HL-60 (cell line): Measurements from ENCODE around the gene ZNF408.

Experiments used
- POLR2AphosphoS5 ChIP-seq: IDR thresholded peaks from 2 replicates; pipeline ENCODE4 v1.6.1; 2012; ENCODE audit warnings: low read depth
- TF ChIP-seq, protein P1 (sequence below): IDR thresholded peaks from one replicate; pipeline ENCODE4 v1.5.1; 2011; ENCODE audit warnings: low read length, control low read depth, inconsistent platforms; ENCODE audit not compliant: insufficient read depth
- TF ChIP-seq, protein P2 (sequence below): IDR thresholded peaks from 2 replicates; pipeline ENCODE4 v1.6.1; 2012; ENCODE audit warnings: low read depth; ENCODE audit not compliant: insufficient replicate concordance

DNA sequence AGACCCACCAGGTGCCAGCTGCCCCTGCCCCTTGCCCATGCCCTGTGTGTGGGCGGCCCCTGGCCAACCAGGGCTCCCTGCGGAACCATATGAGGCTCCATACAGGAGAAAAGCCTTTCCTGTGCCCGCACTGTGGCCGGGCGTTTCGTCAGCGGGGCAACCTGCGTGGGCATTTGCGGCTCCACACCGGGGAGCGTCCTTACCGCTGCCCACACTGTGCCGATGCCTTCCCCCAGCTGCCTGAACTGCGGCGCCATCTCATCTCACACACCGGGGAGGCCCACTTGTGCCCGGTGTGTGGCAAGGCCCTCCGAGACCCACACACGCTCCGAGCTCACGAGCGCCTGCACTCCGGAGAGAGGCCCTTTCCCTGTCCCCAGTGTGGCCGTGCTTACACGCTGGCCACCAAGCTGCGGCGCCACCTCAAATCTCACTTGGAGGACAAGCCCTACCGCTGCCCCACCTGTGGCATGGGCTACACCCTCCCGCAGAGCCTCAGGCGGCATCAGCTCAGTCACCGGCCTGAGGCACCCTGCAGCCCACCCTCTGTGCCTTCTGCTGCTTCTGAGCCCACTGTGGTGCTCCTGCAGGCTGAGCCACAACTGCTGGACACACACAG, 4.3 kb downstream of the ZNF408 start:
- TF ChIP-seq, protein P1, sequence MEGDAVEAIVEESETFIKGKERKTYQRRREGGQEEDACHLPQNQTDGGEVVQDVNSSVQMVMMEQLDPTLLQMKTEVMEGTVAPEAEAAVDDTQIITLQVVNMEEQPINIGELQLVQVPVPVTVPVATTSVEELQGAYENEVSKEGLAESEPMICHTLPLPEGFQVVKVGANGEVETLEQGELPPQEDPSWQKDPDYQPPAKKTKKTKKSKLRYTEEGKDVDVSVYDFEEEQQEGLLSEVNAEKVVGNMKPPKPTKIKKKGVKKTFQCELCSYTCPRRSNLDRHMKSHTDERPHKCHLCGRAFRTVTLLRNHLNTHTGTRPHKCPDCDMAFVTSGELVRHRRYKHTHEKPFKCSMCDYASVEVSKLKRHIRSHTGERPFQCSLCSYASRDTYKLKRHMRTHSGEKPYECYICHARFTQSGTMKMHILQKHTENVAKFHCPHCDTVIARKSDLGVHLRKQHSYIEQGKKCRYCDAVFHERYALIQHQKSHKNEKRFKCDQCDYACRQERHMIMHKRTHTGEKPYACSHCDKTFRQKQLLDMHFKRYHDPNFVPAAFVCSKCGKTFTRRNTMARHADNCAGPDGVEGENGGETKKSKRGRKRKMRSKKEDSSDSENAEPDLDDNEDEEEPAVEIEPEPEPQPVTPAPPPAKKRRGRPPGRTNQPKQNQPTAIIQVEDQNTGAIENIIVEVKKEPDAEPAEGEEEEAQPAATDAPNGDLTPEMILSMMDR = no peak
- TF ChIP-seq, protein P2, sequence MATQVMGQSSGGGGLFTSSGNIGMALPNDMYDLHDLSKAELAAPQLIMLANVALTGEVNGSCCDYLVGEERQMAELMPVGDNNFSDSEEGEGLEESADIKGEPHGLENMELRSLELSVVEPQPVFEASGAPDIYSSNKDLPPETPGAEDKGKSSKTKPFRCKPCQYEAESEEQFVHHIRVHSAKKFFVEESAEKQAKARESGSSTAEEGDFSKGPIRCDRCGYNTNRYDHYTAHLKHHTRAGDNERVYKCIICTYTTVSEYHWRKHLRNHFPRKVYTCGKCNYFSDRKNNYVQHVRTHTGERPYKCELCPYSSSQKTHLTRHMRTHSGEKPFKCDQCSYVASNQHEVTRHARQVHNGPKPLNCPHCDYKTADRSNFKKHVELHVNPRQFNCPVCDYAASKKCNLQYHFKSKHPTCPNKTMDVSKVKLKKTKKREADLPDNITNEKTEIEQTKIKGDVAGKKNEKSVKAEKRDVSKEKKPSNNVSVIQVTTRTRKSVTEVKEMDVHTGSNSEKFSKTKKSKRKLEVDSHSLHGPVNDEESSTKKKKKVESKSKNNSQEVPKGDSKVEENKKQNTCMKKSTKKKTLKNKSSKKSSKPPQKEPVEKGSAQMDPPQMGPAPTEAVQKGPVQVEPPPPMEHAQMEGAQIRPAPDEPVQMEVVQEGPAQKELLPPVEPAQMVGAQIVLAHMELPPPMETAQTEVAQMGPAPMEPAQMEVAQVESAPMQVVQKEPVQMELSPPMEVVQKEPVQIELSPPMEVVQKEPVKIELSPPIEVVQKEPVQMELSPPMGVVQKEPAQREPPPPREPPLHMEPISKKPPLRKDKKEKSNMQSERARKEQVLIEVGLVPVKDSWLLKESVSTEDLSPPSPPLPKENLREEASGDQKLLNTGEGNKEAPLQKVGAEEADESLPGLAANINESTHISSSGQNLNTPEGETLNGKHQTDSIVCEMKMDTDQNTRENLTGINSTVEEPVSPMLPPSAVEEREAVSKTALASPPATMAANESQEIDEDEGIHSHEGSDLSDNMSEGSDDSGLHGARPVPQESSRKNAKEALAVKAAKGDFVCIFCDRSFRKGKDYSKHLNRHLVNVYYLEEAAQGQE = no peak
- TF ChIP-seq POLR2AphosphoS5 = no peak
